ENCODE measurements around the gene SNRPA1.

Gene SNRPA1

GRCh38 chr15:101244036-101244781 lies 50.8 kb downstream of the SNRPA1 start:
- DNase-seq (ENCODE audit: low read depth in 2 of 2) = no peak

GRCh38 chr15:101243420-101243819 lies 51.6 kb downstream of the SNRPA1 start:
- no peak for DNase-seq (ENCODE audit: low read depth in 2 of 2)

- no peak for DNase-seq (ENCODE audit: low read depth in 2 of 2)
Observed at GRCh38 chr15:101242999-101243336, 52.1 kb downstream of the SNRPA1 start.

- no peak for DNase-seq (ENCODE audit: low read depth in 2 of 2)
Observed at GRCh38 chr15:101242160-101242998, 52.7 kb downstream of the SNRPA1 start.

- DNase-seq (ENCODE audit: low read depth in 2 of 2) = no peak
Observed at GRCh38 chr15:101240358-101240757, 54.7 kb downstream of the SNRPA1 start.

- DNase-seq (ENCODE audit: low read depth in 2 of 2) = no peak
Observed at GRCh38 chr15:101239724-101240136, 55.3 kb downstream of the SNRPA1 start.

- no peak for DNase-seq (ENCODE audit: low read depth in 2 of 2)
Observed at GRCh38 chr15:101237251-101237650, 57.8 kb downstream of the SNRPA1 start.

GRCh38 chr15:101233651-101234280 lies 61.3 kb downstream of the SNRPA1 start:
- no peak for DNase-seq (ENCODE audit: low read depth in 2 of 2)

GRCh38 chr15:101232677-101233076 lies 62.4 kb downstream of the SNRPA1 start:
- no peak for DNase-seq (ENCODE audit: low read depth in 2 of 2)
